ENCODE data around the gene KRT15.

DNA sequence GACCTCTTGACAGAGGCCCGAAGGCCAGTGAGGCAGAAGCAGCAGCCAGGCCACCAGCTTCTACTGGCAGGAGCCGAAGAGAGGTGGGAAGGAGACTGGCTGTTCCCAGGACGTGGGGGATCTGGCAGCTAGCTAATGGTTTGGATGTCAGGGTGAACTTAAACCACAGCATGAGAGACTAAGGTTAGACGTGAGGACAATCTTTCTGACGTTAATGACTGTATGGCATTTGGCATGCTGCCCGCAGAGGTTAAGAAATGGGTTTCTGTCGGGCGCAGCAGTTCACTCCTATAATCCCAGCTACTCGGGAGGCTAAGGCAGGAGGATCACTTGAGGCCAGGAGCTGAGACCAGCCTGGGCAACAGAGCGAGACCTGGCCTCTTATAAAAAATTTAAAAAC lies 7.0 kb downstream of the KRT15 start:
- TF ChIP-seq, protein P1, sequence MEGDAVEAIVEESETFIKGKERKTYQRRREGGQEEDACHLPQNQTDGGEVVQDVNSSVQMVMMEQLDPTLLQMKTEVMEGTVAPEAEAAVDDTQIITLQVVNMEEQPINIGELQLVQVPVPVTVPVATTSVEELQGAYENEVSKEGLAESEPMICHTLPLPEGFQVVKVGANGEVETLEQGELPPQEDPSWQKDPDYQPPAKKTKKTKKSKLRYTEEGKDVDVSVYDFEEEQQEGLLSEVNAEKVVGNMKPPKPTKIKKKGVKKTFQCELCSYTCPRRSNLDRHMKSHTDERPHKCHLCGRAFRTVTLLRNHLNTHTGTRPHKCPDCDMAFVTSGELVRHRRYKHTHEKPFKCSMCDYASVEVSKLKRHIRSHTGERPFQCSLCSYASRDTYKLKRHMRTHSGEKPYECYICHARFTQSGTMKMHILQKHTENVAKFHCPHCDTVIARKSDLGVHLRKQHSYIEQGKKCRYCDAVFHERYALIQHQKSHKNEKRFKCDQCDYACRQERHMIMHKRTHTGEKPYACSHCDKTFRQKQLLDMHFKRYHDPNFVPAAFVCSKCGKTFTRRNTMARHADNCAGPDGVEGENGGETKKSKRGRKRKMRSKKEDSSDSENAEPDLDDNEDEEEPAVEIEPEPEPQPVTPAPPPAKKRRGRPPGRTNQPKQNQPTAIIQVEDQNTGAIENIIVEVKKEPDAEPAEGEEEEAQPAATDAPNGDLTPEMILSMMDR (IDR thresholded peaks at IDR 0.05) = no peak
- TF ChIP-seq EP300 (IDR thresholded peaks at IDR 0.05) = no peak
- no peak for TF ChIP-seq POLR2A (IDR thresholded peaks at IDR 0.05)

Measured in tibial nerve (tissue), 4 donors.